GM23338 (cell line): Measurements from ENCODE around the gene SLC2A6.

Experiments
- CREB1 ChIP-seq: fragments of 250-450 bp; sonication (Bioruptor Pico); IDR thresholded peaks from 2 replicates; pipeline ENCODE4 v1.5.0; 2020; ENCODE audit warnings: low read depth, mild to moderate bottlenecking, moderate library complexity
- EZH2 ChIP-seq: fragments of 200-600 bp; sonication (generic); IDR thresholded peaks from one replicate; pipeline ENCODE4 v1.8.0; 2017; ENCODE audit warnings: antibody characterized with exemption, mild to moderate bottlenecking, low read depth; ENCODE audit not compliant: unreplicated experiment
- EZH2phosphoT487 ChIP-seq: fragments of 200-600 bp; sonication (generic); IDR thresholded peaks from one replicate; pipeline ENCODE4 v1.8.1; 2018; ENCODE audit warnings: antibody characterized with exemption; ENCODE audit not compliant: unreplicated experiment
- JUNB ChIP-seq: IDR thresholded peaks from one replicate; pipeline ENCODE4 v1.6.1; 2016; ENCODE audit warnings: antibody characterized with exemption; ENCODE audit not compliant: unreplicated experiment
- POLR2AphosphoS5 ChIP-seq: IDR thresholded peaks from 2 replicates; pipeline ENCODE4 v1.6.1; 2016; ENCODE audit warnings: antibody characterized with exemption, low read depth
- ZNF114 ChIP-seq: fragments of 250-450 bp; sonication (Bioruptor Pico); IDR thresholded peaks from 2 replicates; pipeline ENCODE4 v1.5.0; 2020; ENCODE audit warnings: mild to moderate bottlenecking, moderate library complexity
- TF ChIP-seq, protein P1 (sequence below), 2 experiments: fragments of 200-600 bp in 1 of 2; sonication (generic) in 1 of 2; conservative IDR thresholded peaks; 2 replicates each; pipeline versions ENCODE4 v1.5.1 to v1.6.1; 2016 to 2017; ENCODE audit warnings: antibody characterized with exemption in 2 of 2, low read depth in 2 of 2, mild to moderate bottlenecking in 2 of 2, moderate library complexity in 1 of 2
- TF ChIP-seq, protein P2 (sequence below): IDR thresholded peaks from 2 replicates; pipeline ENCODE4 v1.6.1; 2016; ENCODE audit warnings: antibody characterized with exemption
- TF ChIP-seq, protein P3 (sequence below): IDR thresholded peaks from one replicate; pipeline ENCODE4 v1.6.1; 2018; ENCODE audit warnings: antibody characterized with exemption; ENCODE audit not compliant: unreplicated experiment

DNA sequence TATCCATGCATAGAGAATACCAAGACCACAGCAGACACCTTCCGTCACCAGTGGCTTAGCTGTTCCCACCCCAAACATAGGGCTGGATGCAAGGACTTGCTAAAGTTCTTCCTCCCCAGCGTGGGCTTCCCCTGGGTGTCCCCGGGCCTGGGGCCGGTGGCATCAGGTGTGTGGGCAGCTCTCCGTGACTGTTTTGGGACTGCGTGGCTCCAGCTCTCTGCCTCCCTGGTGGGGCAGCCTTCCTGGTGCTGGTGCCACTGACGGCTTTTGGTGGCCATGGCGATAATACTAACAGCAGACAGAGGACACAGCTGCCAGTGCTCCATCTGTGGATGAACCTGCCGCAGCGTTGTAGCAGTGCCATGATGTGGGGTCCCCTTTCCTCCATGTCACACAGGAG lies 14.3 kb downstream of the SLC2A6 start:
- TF ChIP-seq, protein P1, sequence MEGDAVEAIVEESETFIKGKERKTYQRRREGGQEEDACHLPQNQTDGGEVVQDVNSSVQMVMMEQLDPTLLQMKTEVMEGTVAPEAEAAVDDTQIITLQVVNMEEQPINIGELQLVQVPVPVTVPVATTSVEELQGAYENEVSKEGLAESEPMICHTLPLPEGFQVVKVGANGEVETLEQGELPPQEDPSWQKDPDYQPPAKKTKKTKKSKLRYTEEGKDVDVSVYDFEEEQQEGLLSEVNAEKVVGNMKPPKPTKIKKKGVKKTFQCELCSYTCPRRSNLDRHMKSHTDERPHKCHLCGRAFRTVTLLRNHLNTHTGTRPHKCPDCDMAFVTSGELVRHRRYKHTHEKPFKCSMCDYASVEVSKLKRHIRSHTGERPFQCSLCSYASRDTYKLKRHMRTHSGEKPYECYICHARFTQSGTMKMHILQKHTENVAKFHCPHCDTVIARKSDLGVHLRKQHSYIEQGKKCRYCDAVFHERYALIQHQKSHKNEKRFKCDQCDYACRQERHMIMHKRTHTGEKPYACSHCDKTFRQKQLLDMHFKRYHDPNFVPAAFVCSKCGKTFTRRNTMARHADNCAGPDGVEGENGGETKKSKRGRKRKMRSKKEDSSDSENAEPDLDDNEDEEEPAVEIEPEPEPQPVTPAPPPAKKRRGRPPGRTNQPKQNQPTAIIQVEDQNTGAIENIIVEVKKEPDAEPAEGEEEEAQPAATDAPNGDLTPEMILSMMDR (conservative IDR thresholded peaks at IDR 0.05; ENCODE audit: low read depth in 2 of 2) = no peak
- TF ChIP-seq EZH2 (no peak), ZNF114 (CRISPR knock-in tag) (no peak), JUNB (no peak), EZH2phosphoT487 (no peak), CREB1 (CRISPR knock-in tag) (no peak), POLR2AphosphoS5 (no peak)
- TF ChIP-seq, protein P2, sequence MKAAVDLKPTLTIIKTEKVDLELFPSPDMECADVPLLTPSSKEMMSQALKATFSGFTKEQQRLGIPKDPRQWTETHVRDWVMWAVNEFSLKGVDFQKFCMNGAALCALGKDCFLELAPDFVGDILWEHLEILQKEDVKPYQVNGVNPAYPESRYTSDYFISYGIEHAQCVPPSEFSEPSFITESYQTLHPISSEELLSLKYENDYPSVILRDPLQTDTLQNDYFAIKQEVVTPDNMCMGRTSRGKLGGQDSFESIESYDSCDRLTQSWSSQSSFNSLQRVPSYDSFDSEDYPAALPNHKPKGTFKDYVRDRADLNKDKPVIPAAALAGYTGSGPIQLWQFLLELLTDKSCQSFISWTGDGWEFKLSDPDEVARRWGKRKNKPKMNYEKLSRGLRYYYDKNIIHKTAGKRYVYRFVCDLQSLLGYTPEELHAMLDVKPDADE = no peak
- TF ChIP-seq, protein P3, sequence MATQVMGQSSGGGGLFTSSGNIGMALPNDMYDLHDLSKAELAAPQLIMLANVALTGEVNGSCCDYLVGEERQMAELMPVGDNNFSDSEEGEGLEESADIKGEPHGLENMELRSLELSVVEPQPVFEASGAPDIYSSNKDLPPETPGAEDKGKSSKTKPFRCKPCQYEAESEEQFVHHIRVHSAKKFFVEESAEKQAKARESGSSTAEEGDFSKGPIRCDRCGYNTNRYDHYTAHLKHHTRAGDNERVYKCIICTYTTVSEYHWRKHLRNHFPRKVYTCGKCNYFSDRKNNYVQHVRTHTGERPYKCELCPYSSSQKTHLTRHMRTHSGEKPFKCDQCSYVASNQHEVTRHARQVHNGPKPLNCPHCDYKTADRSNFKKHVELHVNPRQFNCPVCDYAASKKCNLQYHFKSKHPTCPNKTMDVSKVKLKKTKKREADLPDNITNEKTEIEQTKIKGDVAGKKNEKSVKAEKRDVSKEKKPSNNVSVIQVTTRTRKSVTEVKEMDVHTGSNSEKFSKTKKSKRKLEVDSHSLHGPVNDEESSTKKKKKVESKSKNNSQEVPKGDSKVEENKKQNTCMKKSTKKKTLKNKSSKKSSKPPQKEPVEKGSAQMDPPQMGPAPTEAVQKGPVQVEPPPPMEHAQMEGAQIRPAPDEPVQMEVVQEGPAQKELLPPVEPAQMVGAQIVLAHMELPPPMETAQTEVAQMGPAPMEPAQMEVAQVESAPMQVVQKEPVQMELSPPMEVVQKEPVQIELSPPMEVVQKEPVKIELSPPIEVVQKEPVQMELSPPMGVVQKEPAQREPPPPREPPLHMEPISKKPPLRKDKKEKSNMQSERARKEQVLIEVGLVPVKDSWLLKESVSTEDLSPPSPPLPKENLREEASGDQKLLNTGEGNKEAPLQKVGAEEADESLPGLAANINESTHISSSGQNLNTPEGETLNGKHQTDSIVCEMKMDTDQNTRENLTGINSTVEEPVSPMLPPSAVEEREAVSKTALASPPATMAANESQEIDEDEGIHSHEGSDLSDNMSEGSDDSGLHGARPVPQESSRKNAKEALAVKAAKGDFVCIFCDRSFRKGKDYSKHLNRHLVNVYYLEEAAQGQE = no peak
